ENCODE measurements around the gene KBTBD7.
A peak's percentile ranks its signal among the peaks of the same experiment; 100 is the strongest.
"Not testable (repeated sequence)": the region's sequence is repeated elsewhere in the genome, so short reads cannot be mapped to it uniquely, and the experiment has no call there.

Gene KBTBD7

GRCh38 chr13:41178040-41178439 lies 16.3 kb downstream of the KBTBD7 start:
- DNase-seq (ENCODE audit: insufficient read length, low spot score) (no peak), FAIRE-seq (no peak)
- TF ChIP-seq POU2F2 (IDR thresholded peaks at IDR 0.05; ENCODE audit: low read depth, low read length) (no peak), POLR2A (IDR thresholded peaks at IDR 0.05; ENCODE audit: low read depth, low read length) (no peak)

GRCh38 chr13:41177616-41178015 lies 16.8 kb downstream of the KBTBD7 start:
- DNase-seq (ENCODE audit: insufficient read length, low spot score): no peak
- no peak for FAIRE-seq
- TF ChIP-seq SPI1 (IDR thresholded peaks at IDR 0.05; ENCODE audit: low read depth, low read length) (no peak), TAF1 (IDR thresholded peaks at IDR 0.05; ENCODE audit: low read depth, low read length) (no peak), POLR2A (IDR thresholded peaks at IDR 0.05; ENCODE audit: low read depth, low read length) (no peak), POLR2AphosphoS5 (IDR thresholded peaks at IDR 0.05; ENCODE audit: low read depth, low read length) (no peak), POU2F2 (IDR thresholded peaks at IDR 0.05; ENCODE audit: low read depth, low read length) (no peak), PAX5 (IDR thresholded peaks at IDR 0.05; ENCODE audit: insufficient read depth, low read length, severe bottlenecking) (no peak)

GRCh38 chr13:41175576-41175975 lies 18.8 kb downstream of the KBTBD7 start:
- not testable (repeated sequence) for DNase-seq (ENCODE audit: insufficient read length, low spot score); FAIRE-seq

- no peak for TF ChIP-seq SPI1 (IDR thresholded peaks at IDR 0.05; ENCODE audit: low read depth, low read length)
- no peak for TF ChIP-seq POU2F2 (IDR thresholded peaks at IDR 0.05; ENCODE audit: low read depth, low read length)
- no peak for TF ChIP-seq POLR2AphosphoS5 (IDR thresholded peaks at IDR 0.05; ENCODE audit: low read depth, low read length)
- TF ChIP-seq TAF1 (IDR thresholded peaks at IDR 0.05; ENCODE audit: low read depth, low read length): no peak
- no peak for TF ChIP-seq POLR2A (IDR thresholded peaks at IDR 0.05; ENCODE audit: low read depth, low read length)
- TF ChIP-seq PAX5 (IDR thresholded peaks at IDR 0.05; ENCODE audit: insufficient read depth, low read length, severe bottlenecking): no peak
- no peak for DNase-seq (ENCODE audit: insufficient read length, low spot score)
- no peak for FAIRE-seq
Measured at GRCh38 chr13:41162151-41162550, 32.2 kb downstream of the KBTBD7 start.

- FAIRE-seq: no peak
- TF ChIP-seq POLR2A (IDR thresholded peaks at IDR 0.05; ENCODE audit: low read depth, low read length): no peak
- TF ChIP-seq PAX5 (IDR thresholded peaks at IDR 0.05; ENCODE audit: insufficient read depth, low read length, severe bottlenecking): no peak
- no peak for TF ChIP-seq POU2F2 (IDR thresholded peaks at IDR 0.05; ENCODE audit: low read depth, low read length)
- DNase-seq (ENCODE audit: insufficient read length, low spot score): no peak
Measured at GRCh38 chr13:41159174-41159573, 35.2 kb downstream of the KBTBD7 start.

- TF ChIP-seq POLR2AphosphoS5 (IDR thresholded peaks at IDR 0.05; ENCODE audit: low read depth, low read length): no peak
- TF ChIP-seq TAF1 (IDR thresholded peaks at IDR 0.05; ENCODE audit: low read depth, low read length): no peak
- no peak for TF ChIP-seq SPI1 (IDR thresholded peaks at IDR 0.05; ENCODE audit: low read depth, low read length)
- no peak for TF ChIP-seq POLR2A (IDR thresholded peaks at IDR 0.05; ENCODE audit: low read depth, low read length)
- no peak for TF ChIP-seq POU2F2 (IDR thresholded peaks at IDR 0.05; ENCODE audit: low read depth, low read length)
- no peak for TF ChIP-seq PAX5 (IDR thresholded peaks at IDR 0.05; ENCODE audit: insufficient read depth, low read length, severe bottlenecking)
- DNase-seq (ENCODE audit: insufficient read length, low spot score): no peak
- peak; percentile 38 for FAIRE-seq
Measured at GRCh38 chr13:41157048-41157717, 37.2 kb downstream of the KBTBD7 start.

- TF ChIP-seq POU2F2 (IDR thresholded peaks at IDR 0.05; ENCODE audit: low read depth, low read length): no peak
- TF ChIP-seq POLR2A (IDR thresholded peaks at IDR 0.05; ENCODE audit: low read depth, low read length): no peak
- no peak for TF ChIP-seq PAX5 (IDR thresholded peaks at IDR 0.05; ENCODE audit: insufficient read depth, low read length, severe bottlenecking)
- TF ChIP-seq SPI1 (IDR thresholded peaks at IDR 0.05; ENCODE audit: low read depth, low read length): no peak
- no peak for TF ChIP-seq TAF1 (IDR thresholded peaks at IDR 0.05; ENCODE audit: low read depth, low read length)
- no peak for TF ChIP-seq POLR2AphosphoS5 (IDR thresholded peaks at IDR 0.05; ENCODE audit: low read depth, low read length)
- DNase-seq (ENCODE audit: insufficient read length, low spot score) (no peak), FAIRE-seq (no peak)
Measured at GRCh38 chr13:41156620-41157019, 37.7 kb downstream of the KBTBD7 start.

- no peak for DNase-seq (ENCODE audit: insufficient read length, low spot score)
- TF ChIP-seq SPI1 (IDR thresholded peaks at IDR 0.05; ENCODE audit: low read depth, low read length) (no peak), POLR2AphosphoS5 (IDR thresholded peaks at IDR 0.05; ENCODE audit: low read depth, low read length) (no peak), POU2F2 (IDR thresholded peaks at IDR 0.05; ENCODE audit: low read depth, low read length) (no peak), TAF1 (IDR thresholded peaks at IDR 0.05; ENCODE audit: low read depth, low read length) (no peak), PAX5 (IDR thresholded peaks at IDR 0.05; ENCODE audit: insufficient read depth, low read length, severe bottlenecking) (no peak), POLR2A (IDR thresholded peaks at IDR 0.05; ENCODE audit: low read depth, low read length) (no peak)
- FAIRE-seq: no peak
Measured at GRCh38 chr13:41154042-41154441, 40.3 kb downstream of the KBTBD7 start.

GRCh38 chr13:41152005-41152404 lies 42.4 kb downstream of the KBTBD7 start:
- no peak for TF ChIP-seq SPI1 (IDR thresholded peaks at IDR 0.05; ENCODE audit: low read depth, low read length)
- no peak for TF ChIP-seq TAF1 (IDR thresholded peaks at IDR 0.05; ENCODE audit: low read depth, low read length)
- no peak for TF ChIP-seq PAX5 (IDR thresholded peaks at IDR 0.05; ENCODE audit: insufficient read depth, low read length, severe bottlenecking)
- TF ChIP-seq POLR2AphosphoS5 (IDR thresholded peaks at IDR 0.05; ENCODE audit: low read depth, low read length): no peak
- TF ChIP-seq POU2F2 (IDR thresholded peaks at IDR 0.05; ENCODE audit: low read depth, low read length): no peak
- TF ChIP-seq POLR2A (IDR thresholded peaks at IDR 0.05; ENCODE audit: low read depth, low read length): no peak
- DNase-seq (ENCODE audit: insufficient read length, low spot score): no peak
- FAIRE-seq: no peak

GRCh38 chr13:41150058-41150457 lies 44.3 kb downstream of the KBTBD7 start:
- DNase-seq (ENCODE audit: insufficient read length, low spot score) (no peak), FAIRE-seq (no peak)
- TF ChIP-seq POU2F2 (IDR thresholded peaks at IDR 0.05; ENCODE audit: low read depth, low read length): no peak
- no peak for TF ChIP-seq SPI1 (IDR thresholded peaks at IDR 0.05; ENCODE audit: low read depth, low read length)
- TF ChIP-seq PAX5 (IDR thresholded peaks at IDR 0.05; ENCODE audit: insufficient read depth, low read length, severe bottlenecking): no peak
- TF ChIP-seq POLR2A (IDR thresholded peaks at IDR 0.05; ENCODE audit: low read depth, low read length): no peak
- TF ChIP-seq POLR2AphosphoS5 (IDR thresholded peaks at IDR 0.05; ENCODE audit: low read depth, low read length): no peak
- no peak for TF ChIP-seq TAF1 (IDR thresholded peaks at IDR 0.05; ENCODE audit: low read depth, low read length)

Data from GM12891 (cell line).